Measurements from ENCODE around the gene HAGH.

DNA sequence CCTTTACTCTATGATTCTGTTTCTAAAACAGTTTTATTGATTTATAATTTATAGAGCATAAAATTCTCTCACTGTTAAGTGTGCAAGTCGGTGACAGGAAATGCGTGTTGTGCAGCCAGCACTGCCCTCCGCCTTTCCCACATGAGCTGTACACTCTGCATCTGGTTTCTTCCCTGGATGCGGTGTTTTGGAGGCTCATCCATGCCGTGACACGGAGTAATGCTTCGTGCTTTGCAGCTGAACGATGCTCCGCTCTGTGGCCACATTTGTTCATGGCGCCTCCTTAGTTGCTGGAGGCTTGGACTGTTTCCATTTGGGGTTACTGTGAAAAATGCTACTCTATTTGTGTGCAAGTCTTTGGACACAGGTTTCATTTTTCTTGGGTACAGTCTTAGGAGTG lies 25.9 kb downstream of the HAGH start:
- TF ChIP-seq CSDC2 (CRISPR knock-in tag; IDR thresholded peaks at IDR 0.05): no peak
- no peak for TF ChIP-seq ARNTL (CRISPR knock-in tag; IDR thresholded peaks at IDR 0.05; ENCODE audit: borderline replicate concordance, low read depth)
- TF ChIP-seq, protein P1, sequence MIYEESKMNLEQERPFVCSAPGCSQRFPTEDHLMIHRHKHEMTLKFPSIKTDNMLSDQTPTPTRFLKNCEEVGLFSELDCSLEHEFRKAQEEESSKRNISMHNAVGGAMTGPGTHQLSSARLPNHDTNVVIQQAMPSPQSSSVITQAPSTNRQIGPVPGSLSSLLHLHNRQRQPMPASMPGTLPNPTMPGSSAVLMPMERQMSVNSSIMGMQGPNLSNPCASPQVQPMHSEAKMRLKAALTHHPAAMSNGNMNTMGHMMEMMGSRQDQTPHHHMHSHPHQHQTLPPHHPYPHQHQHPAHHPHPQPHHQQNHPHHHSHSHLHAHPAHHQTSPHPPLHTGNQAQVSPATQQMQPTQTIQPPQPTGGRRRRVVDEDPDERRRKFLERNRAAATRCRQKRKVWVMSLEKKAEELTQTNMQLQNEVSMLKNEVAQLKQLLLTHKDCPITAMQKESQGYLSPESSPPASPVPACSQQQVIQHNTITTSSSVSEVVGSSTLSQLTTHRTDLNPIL (CRISPR knock-in tag; IDR thresholded peaks at IDR 0.05; ENCODE audit: low read depth): no peak
- TF ChIP-seq ZNF8 (CRISPR knock-in tag; IDR thresholded peaks at IDR 0.05): no peak
- no peak for TF ChIP-seq OSR1 (CRISPR knock-in tag; IDR thresholded peaks at IDR 0.05)
- TF ChIP-seq CSRNP3 (CRISPR knock-in tag; IDR thresholded peaks at IDR 0.05): no peak
- no peak for TF ChIP-seq SNAI2 (CRISPR knock-in tag; IDR thresholded peaks at IDR 0.05)
- no peak for TF ChIP-seq ZNF565 (CRISPR knock-in tag; conservative IDR thresholded peaks at IDR 0.05; ENCODE audit: low read depth)
- no peak for TF ChIP-seq PPARA (CRISPR knock-in tag; IDR thresholded peaks at IDR 0.05; ENCODE audit: borderline replicate concordance)
- TF ChIP-seq ZFP3 (CRISPR knock-in tag; IDR thresholded peaks at IDR 0.05): no peak
- TF ChIP-seq TSHZ2 (CRISPR knock-in tag; IDR thresholded peaks at IDR 0.05): no peak
- TF ChIP-seq BACH2 (CRISPR knock-in tag; IDR thresholded peaks at IDR 0.05; ENCODE audit: borderline replicate concordance): no peak
